ENCODE measurements around the gene AKR1C3.
"Not testable (repeated sequence)": the region's sequence is repeated elsewhere in the genome, so short reads cannot be mapped to it uniquely, and the experiment has no call there.

The AKR1C3 gene

GRCh38 chr10:5089865-5090264 lies 4.3 kb upstream of the AKR1C3 start:
- peak; percentile 26 for DNase-seq

- no peak for DNase-seq
These were observed 3.7 kb upstream of the AKR1C3 start for GRCh38 chr10:5090551-5090950.

GRCh38 chr10:5091196-5091595 lies 3.0 kb upstream of the AKR1C3 start:
- DNase-seq: no peak

- no peak for DNase-seq
These were observed 1.8 kb upstream of the AKR1C3 start for GRCh38 chr10:5092375-5092774.

- no peak for DNase-seq
These were observed 1.1 kb upstream of the AKR1C3 start for GRCh38 chr10:5092848-5093790.

- no peak for DNase-seq
These were observed 1.5 kb downstream of the AKR1C3 start for GRCh38 chr10:5095687-5096086.

- DNase-seq: no peak
These were observed 1.9 kb downstream of the AKR1C3 start for GRCh38 chr10:5096108-5096507.

GRCh38 chr10:5102479-5102878 lies 8.3 kb downstream of the AKR1C3 start:
- not testable (repeated sequence) for DNase-seq

GRCh38 chr10:5103481-5103880 lies 9.3 kb downstream of the AKR1C3 start:
- no peak for DNase-seq

GRCh38 chr10:5105626-5106025 lies 11.4 kb downstream of the AKR1C3 start:
- DNase-seq: no peak

GRCh38 chr10:5106553-5106952 lies 12.3 kb downstream of the AKR1C3 start:
- no peak for DNase-seq

- DNase-seq: no peak
These were observed 13.8 kb downstream of the AKR1C3 start for GRCh38 chr10:5107860-5108526.

GRCh38 chr10:5108658-5109416 lies 14.6 kb downstream of the AKR1C3 start:
- DNase-seq: no peak

- DNase-seq: not testable (repeated sequence)
These were observed 15.6 kb downstream of the AKR1C3 start for GRCh38 chr10:5109861-5110260.

- no peak for DNase-seq
These were observed 22.4 kb downstream of the AKR1C3 start for GRCh38 chr10:5116621-5117020.

GRCh38 chr10:5117026-5117425 lies 22.8 kb downstream of the AKR1C3 start:
- no peak for DNase-seq

- not testable (repeated sequence) for DNase-seq
These were observed 25.8 kb downstream of the AKR1C3 start for GRCh38 chr10:5119997-5120396.

- no peak for DNase-seq
These were observed 29.7 kb downstream of the AKR1C3 start for GRCh38 chr10:5123886-5124285.

- DNase-seq: no peak
These were observed 31.3 kb downstream of the AKR1C3 start for GRCh38 chr10:5125315-5126044.

GRCh38 chr10:5135581-5135980 lies 41.4 kb downstream of the AKR1C3 start:
- DNase-seq: no peak

GRCh38 chr10:5136468-5137087 lies 42.4 kb downstream of the AKR1C3 start:
- no peak for DNase-seq

- not testable (repeated sequence) for DNase-seq
These were observed 43.5 kb downstream of the AKR1C3 start for GRCh38 chr10:5137699-5138098.

Data from NCI-H82 (cell line).